GM23338 (cell line): ENCODE results near the gene HCFC1. TPM values are rescaled to one million over a fixed set of nuclear protein-coding genes. Genes with fewer than 3 reads are reported as not detected.

Experiments used
- ATAC-seq: fragments of 200-7000 bp; cut with Tn5 transposase; 3 replicates; pipeline ENCODE4 v1.9.1; 2020
- DNase-seq: peaks from one replicate; pipeline ENCODE4 v3.0.0-alpha.2; 2015; ENCODE audit warnings: low spot score
- H2AFZ ChIP-seq: fragments of 200-600 bp; sonication (generic); 2 replicates; pipeline ENCODE4 v1.8.0; 2016; ENCODE audit warnings: antibody characterized with exemption, mild to moderate bottlenecking, moderate library complexity
- H3F3A ChIP-seq: fragments of 200-600 bp; sonication (generic); replicated peaks from 2 replicates; pipeline ENCODE4 v1.8.0; 2017; ENCODE audit warnings: antibody characterized with exemption, mixed run types, low read depth
- H3K27ac ChIP-seq: fragments of 200-600 bp; sonication (generic); 2 replicates; pipeline ENCODE4 v1.6.1; 2016; ENCODE audit warnings: low read depth
- H3K27me3 ChIP-seq: fragments of 200-600 bp; sonication (generic); 2 replicates; pipeline ENCODE4 v1.8.0; 2016; ENCODE audit warnings: mild to moderate bottlenecking, mixed run types, moderate library complexity; ENCODE audit not compliant: insufficient read depth
- H3K36me3 ChIP-seq: fragments of 200-600 bp; sonication (generic); 2 replicates; pipeline ENCODE4 v1.8.0; 2016; ENCODE audit warnings: mild to moderate bottlenecking; ENCODE audit not compliant: insufficient read depth
- H3K4me1 ChIP-seq: fragments of 200-600 bp; sonication (generic); 2 replicates; pipeline ENCODE4 v1.8.0; 2016; ENCODE audit warnings: mild to moderate bottlenecking, moderate library complexity; ENCODE audit not compliant: insufficient read depth
- H3K4me2 ChIP-seq: fragments of 200-600 bp; sonication (generic); 2 replicates; pipeline ENCODE4 v1.7.1; 2017; ENCODE audit warnings: mixed run types
- H3K4me3 ChIP-seq: fragments of 200-600 bp; sonication (generic); 2 replicates; pipeline ENCODE4 v1.6.1; 2016; ENCODE audit warnings: mixed run types
- H3K79me2 ChIP-seq: fragments of 200-600 bp; sonication (generic); replicated peaks from 2 replicates; pipeline ENCODE4 v1.8.0; 2017; ENCODE audit warnings: mild to moderate bottlenecking; ENCODE audit not compliant: insufficient read depth
- H3K9me2 ChIP-seq: fragments of 200-600 bp; sonication (generic); 2 replicates; pipeline ENCODE4 v1.8.0; 2017; ENCODE audit not compliant: insufficient read depth
- H4K20me1 ChIP-seq: fragments of 200-600 bp; sonication (generic); replicated peaks from 2 replicates; pipeline ENCODE4 v1.8.0; 2017; ENCODE audit warnings: mild to moderate bottlenecking; ENCODE audit not compliant: insufficient read depth
- H3K27ac Mint-ChIP-seq: 2 replicates; pipeline ENCODE4 v1.8.0; 2020; ENCODE audit warnings: inconsistent platforms, mild to moderate bottlenecking, moderate library complexity, mixed read lengths
- H3K27me3 Mint-ChIP-seq: 3 replicates; pipeline ENCODE4 v1.8.0; 2022; ENCODE audit warnings: low read depth, mild to moderate bottlenecking, moderate library complexity, mixed read lengths, inconsistent platforms; ENCODE audit not compliant: insufficient read depth, poor library complexity
- H3K36me3 Mint-ChIP-seq: 3 replicates; pipeline ENCODE4 v1.8.0; 2021; ENCODE audit warnings: low read depth, mild to moderate bottlenecking, inconsistent platforms, moderate library complexity, mixed read lengths
- H3K4me1 Mint-ChIP-seq: 3 replicates; pipeline ENCODE4 v1.8.0; 2020; ENCODE audit warnings: mild to moderate bottlenecking, inconsistent platforms, mixed read lengths
- H3K4me3 Mint-ChIP-seq: 3 replicates; pipeline ENCODE4 v1.8.0; 2021; ENCODE audit warnings: moderate library complexity, mild to moderate bottlenecking, inconsistent platforms, mixed read lengths
- H3K9me3 Mint-ChIP-seq: 3 replicates; pipeline ENCODE4 v1.8.0; 2020; ENCODE audit warnings: moderate library complexity, mild to moderate bottlenecking, inconsistent platforms, mixed read lengths
- CREB1 ChIP-seq: fragments of 250-450 bp; sonication (Bioruptor Pico); IDR thresholded peaks from 2 replicates; pipeline ENCODE4 v1.5.0; 2020; ENCODE audit warnings: low read depth, mild to moderate bottlenecking, moderate library complexity
- CTCF ChIP-seq, 2 experiments: fragments of 200-600 bp in 1 of 2; sonication (generic) in 1 of 2; conservative IDR thresholded peaks; 2 replicates each; pipeline versions ENCODE4 v1.5.1 to v1.6.1; 2016 to 2017; ENCODE audit warnings: antibody characterized with exemption in 2 of 2, low read depth in 2 of 2, mild to moderate bottlenecking in 2 of 2, moderate library complexity in 1 of 2
- ETS1 ChIP-seq: IDR thresholded peaks from 2 replicates; pipeline ENCODE4 v1.6.1; 2016; ENCODE audit warnings: antibody characterized with exemption
- EZH2 ChIP-seq: fragments of 200-600 bp; sonication (generic); IDR thresholded peaks from one replicate; pipeline ENCODE4 v1.8.0; 2017; ENCODE audit warnings: antibody characterized with exemption, mild to moderate bottlenecking, low read depth; ENCODE audit not compliant: unreplicated experiment
- EZH2phosphoT487 ChIP-seq: fragments of 200-600 bp; sonication (generic); IDR thresholded peaks from one replicate; pipeline ENCODE4 v1.8.1; 2018; ENCODE audit warnings: antibody characterized with exemption; ENCODE audit not compliant: unreplicated experiment
- JUNB ChIP-seq: IDR thresholded peaks from one replicate; pipeline ENCODE4 v1.6.1; 2016; ENCODE audit warnings: antibody characterized with exemption; ENCODE audit not compliant: unreplicated experiment
- NANOG ChIP-seq: IDR thresholded peaks from 2 replicates; pipeline ENCODE4 v1.6.1; 2016; ENCODE audit warnings: antibody characterized with exemption, borderline replicate concordance
- POLR2AphosphoS5 ChIP-seq: IDR thresholded peaks from 2 replicates; pipeline ENCODE4 v1.6.1; 2016; ENCODE audit warnings: antibody characterized with exemption, low read depth
- REST ChIP-seq: IDR thresholded peaks from one replicate; pipeline ENCODE4 v1.6.1; 2018; ENCODE audit warnings: antibody characterized with exemption; ENCODE audit not compliant: unreplicated experiment
- STAT1 ChIP-seq: IDR thresholded peaks from one replicate; pipeline ENCODE4 v1.6.1; 2016; ENCODE audit warnings: antibody characterized with exemption; ENCODE audit not compliant: unreplicated experiment
- ZNF114 ChIP-seq: fragments of 250-450 bp; sonication (Bioruptor Pico); IDR thresholded peaks from 2 replicates; pipeline ENCODE4 v1.5.0; 2020; ENCODE audit warnings: mild to moderate bottlenecking, moderate library complexity
- ZNF331 ChIP-seq: fragments of 250-450 bp; sonication (Bioruptor Pico); IDR thresholded peaks from 2 replicates; pipeline ENCODE4 v1.5.0; 2020; ENCODE audit warnings: low read depth, mild to moderate bottlenecking, moderate library complexity
- ZNF462 ChIP-seq: fragments of 250-450 bp; sonication (Bioruptor Pico); IDR thresholded peaks from 2 replicates; pipeline ENCODE4 v1.5.0; 2020; ENCODE audit warnings: mild to moderate bottlenecking, moderate library complexity
- polyA plus RNA-seq: library from polyadenylated mRNA; unstranded; fragments of >200 nt; fragmentation: Nextera tagmentation; extraction: Ambion mirVana; gene quantifications from 2 replicates; pipeline ENCODE4 v1.2.1, GENCODE V29; 2016
- total RNA-seq: library from RNA; depleted of rRNA; stranded (reverse); fragments of >200 nt; shearing (Covaris generic); gene quantifications from 2 replicates; pipeline ENCODE4 v1.2.3, GENCODE V29; 2014

HCFC1 gene
- total and polyA plus RNA-seq, 2 experiments from 2014 or later = 33.0 to 188 TPM

- DNase-seq (no peak), ATAC-seq (no peak)
- H3F3A ChIP-seq = no peaks in the 10 kb centered on the region
- no peaks in the 10 kb centered on the region for H3K27me3 ChIP-seq
- H3K27ac Mint-ChIP-seq = no peak overlapping the region
- no peaks in the 10 kb centered on the region for H4K20me1 ChIP-seq
- no peaks in the 10 kb centered on the region for H3K36me3 Mint-ChIP-seq
- no peaks in the 10 kb centered on the region for H3K4me1 ChIP-seq
- H3K4me3 ChIP-seq = no peak overlapping the region
- no peak overlapping the region for H3K4me2 ChIP-seq
- H3K36me3 ChIP-seq = no peaks in the 10 kb centered on the region
- H3K9me2 ChIP-seq = no peaks in the 10 kb centered on the region
- H3K4me1 Mint-ChIP-seq = no peaks in the 10 kb centered on the region
- TF ChIP-seq ZNF331 = no peak
- TF ChIP-seq ETS1 = no peak
- TF ChIP-seq ZNF114 = no peak
- no peak for TF ChIP-seq CREB1
- TF ChIP-seq STAT1 = no peak
- no peak for TF ChIP-seq JUNB
- no peak for TF ChIP-seq CTCF (conservative IDR thresholded peaks at IDR 0.05; ENCODE audit: low read depth in 2 of 2)
- TF ChIP-seq ZNF462 (CRISPR knock-in tag) = no peak
- no peak for TF ChIP-seq REST
- TF ChIP-seq EZH2 = no peak
- no peak for TF ChIP-seq POLR2AphosphoS5
- TF ChIP-seq NANOG = no peak
- TF ChIP-seq EZH2phosphoT487 = no peak
- no peak overlapping the region for H3K27ac ChIP-seq
- no peaks in the 10 kb centered on the region for H3K79me2 ChIP-seq
- no peak overlapping the region for H2AFZ ChIP-seq
- no peak overlapping the region for H3K4me3 Mint-ChIP-seq
- peaks cover 2% of the 10 kb centered on the region for H3K27me3 Mint-ChIP-seq
- H3K9me3 Mint-ChIP-seq = no peaks in the 10 kb centered on the region
Observed at GRCh38 chrX:153989973-153990655, 18.5 kb upstream of the HCFC1 start.
